Fibroblast of lung (primary cell): ENCODE data around the gene NEK10.

Experiments used
- CTCF ChIP-seq, 2 donors: IDR thresholded peaks in 1 of 2; conservative IDR thresholded peaks in 1 of 2; 1 replicate in 1 of 2; 2 replicates in 1 of 2; pipeline ENCODE4 v1.5.1; 2011 to 2012; ENCODE audit warnings: low read length in 2 of 2, control low read depth in 1 of 2, inconsistent platforms in 1 of 2, low read depth in 1 of 2, mild to moderate bottlenecking in 1 of 2
- EZH2 ChIP-seq: IDR thresholded peaks from 2 replicates; pipeline ENCODE4 v1.5.1; 2012; ENCODE audit warnings: low read length, control low read depth, mild to moderate bottlenecking; ENCODE audit errors: missing control alignments

- TF ChIP-seq EZH2 (no peak), CTCF (conservative IDR thresholded peaks at IDR 0.05 in 1 of 2, IDR thresholded peaks at IDR 0.05 in 1 of 2; ENCODE audit: low read depth in 1 of 2, low read length in 2 of 2) (no peak)
Measured at GRCh38 chr3:27097182-27097581, 272.0 kb downstream of the NEK10 start.
